Mucosa of rectum (tissue), 2 donors: Measurements from ENCODE around the gene IGFBP5.

Source experiments
- H3K27ac ChIP-seq, 2 donors: one replicate each; pipeline ENCODE4 v1.7.0; 2013; ENCODE audit warnings: inconsistent platforms in 2 of 2, low read depth in 2 of 2, low read length in 2 of 2
- H3K27me3 ChIP-seq, 2 donors: one replicate each; pipeline ENCODE4 v1.7.0; 2013; ENCODE audit warnings: low read length in 2 of 2; ENCODE audit not compliant: control insufficient read depth in 2 of 2, insufficient read depth in 2 of 2
- H3K36me3 ChIP-seq, 2 donors: one replicate each; pipeline ENCODE4 v1.7.0; 2013; ENCODE audit warnings: low read length in 2 of 2; ENCODE audit not compliant: control insufficient read depth in 2 of 2, insufficient read depth in 2 of 2
- H3K4me1 ChIP-seq, 2 donors: one replicate each; pipeline ENCODE4 v1.7.0; 2013; ENCODE audit warnings: low read length in 2 of 2, mild to moderate bottlenecking in 1 of 2; ENCODE audit not compliant: control insufficient read depth in 2 of 2, insufficient read depth in 2 of 2
- H3K4me3 ChIP-seq, 2 donors: one replicate each; pipeline ENCODE4 v1.7.0; 2013; ENCODE audit warnings: low read length in 2 of 2
- H3K9ac ChIP-seq, 2 donors: one replicate each; pipeline ENCODE4 v1.7.0; 2013; ENCODE audit warnings: low read length in 2 of 2, low read depth in 1 of 2, mild to moderate bottlenecking in 1 of 2
- H3K9me3 ChIP-seq, 2 donors: one replicate each; pipeline ENCODE4 v1.7.0; 2013; ENCODE audit warnings: low read length in 2 of 2; ENCODE audit not compliant: control insufficient read depth in 2 of 2
- donor health status: healthy.
- donor health status: Normal muscosa, but diverticular disease.

Gene IGFBP5

DNA sequence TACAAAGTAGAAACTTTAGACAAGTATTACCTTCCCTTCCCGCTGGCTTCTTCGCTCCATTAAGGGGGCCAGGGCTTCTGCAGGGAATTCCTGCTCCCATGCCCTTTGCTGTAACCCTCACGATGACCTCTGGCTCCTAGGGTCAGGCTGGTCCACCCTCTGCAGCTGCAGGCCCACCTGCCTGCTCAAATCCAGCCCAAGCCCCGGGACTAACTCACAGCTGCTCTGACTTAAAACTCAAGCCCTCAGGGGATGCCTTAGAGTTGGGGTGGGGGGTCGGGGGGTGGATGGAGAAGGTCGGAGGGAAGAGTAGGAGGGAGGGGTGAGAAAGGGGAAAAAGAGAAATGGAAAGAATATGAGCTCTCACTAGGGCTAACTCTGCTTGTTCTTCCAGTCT, 4.9 kb downstream of the IGFBP5 start:
- Histone ChIP-seq H3K4me1 (peaks cover 6 to 9% of the 10 kb centered on the region in 2 donors), H3K27ac (peak overlapping the region; percentile 43 to 61), H3K9me3 (no peaks in the 10 kb centered on the region), H3K9ac (no peak overlapping the region), H3K36me3 (peaks cover 0 to 3% of the 10 kb centered on the region in 2 donors), H3K27me3 (peaks cover 31 to 47% of the 10 kb centered on the region in 2 donors), H3K4me3 (no peak overlapping the region)

DNA sequence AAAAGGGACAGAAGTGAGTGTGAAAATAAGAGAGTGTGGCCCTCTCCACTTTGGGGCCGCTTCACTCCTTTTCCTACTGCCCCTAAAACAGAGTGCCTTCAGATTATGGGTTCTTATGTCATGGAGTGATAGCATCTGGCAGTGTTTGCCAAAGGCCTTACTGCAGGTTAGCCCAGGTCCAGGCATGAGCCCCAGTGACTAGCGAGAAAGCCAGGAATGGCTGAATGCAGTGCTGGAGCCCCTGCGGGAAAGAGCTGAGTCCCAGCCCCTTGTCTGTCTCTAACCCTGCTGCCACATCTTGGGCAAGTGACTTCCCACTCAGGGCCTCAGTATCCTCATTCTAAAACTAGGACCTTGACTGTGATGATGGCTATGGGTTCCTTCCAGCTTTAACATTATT, 6.0 kb downstream of the IGFBP5 start:
- no peak overlapping the region for H3K4me3 ChIP-seq
- H3K9me3 ChIP-seq: no peaks in the 10 kb centered on the region
- no peak overlapping the region for H3K9ac ChIP-seq
- peaks cover 28 to 41% of the 10 kb centered on the region in 2 donors for H3K27me3 ChIP-seq
- H3K27ac ChIP-seq: no peak overlapping the region
- peaks cover 6 to 9% of the 10 kb centered on the region in 2 donors for H3K4me1 ChIP-seq
- H3K36me3 ChIP-seq: peaks cover 0 to 3% of the 10 kb centered on the region in 2 donors

DNA sequence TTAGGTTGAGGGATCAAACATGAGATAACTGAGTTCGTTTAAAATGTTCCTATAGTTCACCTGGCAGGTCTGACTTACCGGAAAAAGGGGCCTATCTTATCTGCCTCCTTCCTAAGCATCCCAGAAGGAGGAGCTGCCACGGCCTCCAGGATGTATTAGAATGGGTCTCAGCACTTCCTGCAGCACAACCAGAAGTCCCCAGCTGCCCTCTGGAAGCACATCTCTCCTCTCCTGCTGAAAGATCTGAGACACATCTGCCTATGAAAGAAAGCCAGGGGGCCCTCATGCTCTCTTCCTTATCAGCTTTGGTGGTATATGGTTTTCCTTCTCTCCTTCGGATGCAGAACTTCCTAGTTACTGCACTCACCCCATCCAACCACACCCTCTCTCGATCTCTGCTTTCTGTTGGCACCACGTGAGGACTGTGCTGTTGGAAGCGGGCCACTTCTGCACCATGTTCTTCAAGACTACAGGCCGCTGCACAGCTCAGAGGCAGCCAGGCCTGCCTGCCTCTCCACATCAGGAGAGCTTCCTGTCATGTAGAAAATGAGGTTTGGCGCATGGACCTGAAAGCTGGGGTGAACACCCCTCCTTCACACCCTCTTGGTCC, 6.5 kb downstream of the IGFBP5 start:
- Histone ChIP-seq H3K9me3 (no peaks in the 10 kb centered on the region), H3K27ac (no peak overlapping the region), H3K36me3 (peaks cover 0 to 3% of the 10 kb centered on the region in 2 donors), H3K27me3 (peaks cover 23 to 36% of the 10 kb centered on the region in 2 donors), H3K4me1 (peaks cover 6% of the 10 kb centered on the region in 2 donors), H3K4me3 (no peak overlapping the region), H3K9ac (no peak overlapping the region)

DNA sequence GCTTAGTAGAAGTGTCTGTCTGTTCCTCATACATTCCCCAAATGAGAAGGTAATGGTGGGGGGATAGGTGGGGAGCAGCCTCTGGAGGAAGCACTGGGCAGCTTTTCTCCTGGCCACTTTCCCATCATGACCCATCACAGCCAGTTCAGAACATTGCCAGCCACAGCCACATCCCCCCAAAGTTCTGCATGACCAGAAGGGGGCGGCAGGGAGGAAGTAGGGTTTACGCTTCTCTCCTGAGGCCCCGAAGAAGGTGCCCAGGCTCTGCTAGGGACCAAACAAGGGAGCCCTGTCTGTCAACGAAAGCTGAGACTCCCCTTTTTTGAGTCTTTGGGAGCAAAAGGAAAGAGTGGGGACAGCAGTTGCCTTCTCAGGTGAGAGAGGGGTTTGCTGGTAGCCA, 7.7 kb downstream of the IGFBP5 start:
- Histone ChIP-seq H3K36me3 (peaks cover 0 to 3% of the 10 kb centered on the region in 2 donors), H3K27me3 (peaks cover 18 to 30% of the 10 kb centered on the region in 2 donors), H3K4me3 (no peak overlapping the region), H3K9ac (no peak overlapping the region), H3K9me3 (no peaks in the 10 kb centered on the region), H3K27ac (no peak overlapping the region), H3K4me1 (peaks cover 3 to 4% of the 10 kb centered on the region in 2 donors)

DNA sequence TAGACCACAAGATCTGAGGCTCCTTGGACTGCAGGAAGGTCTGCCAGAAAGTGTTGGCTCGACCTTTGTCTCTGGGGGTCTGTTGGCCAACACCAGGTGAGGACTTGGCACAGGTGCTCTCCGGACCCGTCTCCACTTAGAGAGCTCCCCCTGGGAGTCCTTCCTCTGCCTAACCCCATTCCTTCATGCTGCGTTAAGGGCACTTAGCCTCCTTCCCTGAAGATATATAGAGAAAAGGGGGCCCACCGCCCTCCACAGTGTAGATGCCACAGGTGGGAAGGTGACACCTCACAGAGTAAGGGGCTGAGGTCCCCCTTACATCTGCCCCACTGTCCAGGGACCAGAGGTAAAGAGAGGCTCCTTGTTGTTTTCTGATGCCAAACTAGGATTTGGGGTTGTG, 8.2 kb downstream of the IGFBP5 start:
- H3K9me3 ChIP-seq: no peaks in the 10 kb centered on the region
- H3K27me3 ChIP-seq: peaks cover 14 to 27% of the 10 kb centered on the region in 2 donors
- peaks cover 2 to 3% of the 10 kb centered on the region in 2 donors for H3K4me1 ChIP-seq
- peaks cover 0 to 3% of the 10 kb centered on the region in 2 donors for H3K36me3 ChIP-seq
- H3K27ac ChIP-seq: no peak overlapping the region
- H3K9ac ChIP-seq: no peak overlapping the region
- no peak overlapping the region for H3K4me3 ChIP-seq

DNA sequence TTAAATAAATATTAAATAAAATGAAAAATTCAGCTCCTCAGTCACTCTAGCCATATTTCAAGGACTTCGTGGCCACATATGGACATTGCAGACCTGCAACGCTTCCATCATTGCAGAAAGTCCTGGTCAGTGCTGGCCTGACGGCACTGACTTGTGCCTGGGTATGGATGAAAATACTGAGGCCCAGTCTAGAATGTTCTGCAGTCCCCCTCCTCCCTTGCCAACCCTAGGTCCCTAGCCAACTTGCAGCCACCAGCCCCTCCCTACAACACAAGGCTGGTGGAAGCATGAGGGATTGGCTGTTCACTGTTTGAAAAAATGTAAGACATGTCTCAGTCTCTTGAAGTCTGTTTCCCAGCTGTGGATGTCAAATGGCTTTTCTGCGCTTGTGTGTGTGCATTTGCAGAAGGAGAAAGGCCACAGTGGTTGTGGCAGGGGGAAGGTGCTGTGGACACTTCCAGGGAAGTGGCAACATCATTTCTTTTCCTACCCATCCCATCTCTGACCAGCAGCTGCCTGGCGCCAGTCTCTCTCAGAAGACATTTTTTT, 9.9 kb downstream of the IGFBP5 start:
- Histone ChIP-seq H3K27me3 (peaks cover 13 to 18% of the 10 kb centered on the region in 2 donors), H3K4me1 (peaks cover 0 to 2% of the 10 kb centered on the region in 2 donors), H3K4me3 (no peak overlapping the region), H3K36me3 (peaks cover 0 to 3% of the 10 kb centered on the region in 2 donors), H3K9me3 (no peaks in the 10 kb centered on the region), H3K9ac (no peak overlapping the region), H3K27ac (no peak overlapping the region)

DNA sequence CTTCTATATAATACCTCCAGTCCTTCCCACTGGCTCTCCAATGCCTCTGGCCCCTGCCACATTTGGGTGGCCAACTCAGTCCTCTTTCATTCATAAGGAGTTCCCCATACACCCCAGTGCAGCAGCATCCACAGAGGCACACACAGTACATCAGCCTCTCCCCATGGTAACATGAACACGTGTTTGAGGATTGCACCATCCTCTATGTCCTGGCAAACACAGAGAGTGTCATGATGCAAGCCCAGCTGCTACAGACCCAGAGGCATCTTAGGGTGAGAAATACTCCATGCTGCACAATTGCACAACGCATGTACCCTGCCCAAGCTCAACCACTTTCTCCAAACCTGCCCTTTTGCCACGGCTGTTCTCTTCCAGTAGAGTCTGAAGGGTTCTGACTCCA, 11.5 kb downstream of the IGFBP5 start:
- Histone ChIP-seq H3K36me3 (peaks cover 0 to 3% of the 10 kb centered on the region in 2 donors), H3K9me3 (no peaks in the 10 kb centered on the region), H3K4me3 (no peak overlapping the region), H3K4me1 (peaks cover 0 to 5% of the 10 kb centered on the region in 2 donors), H3K27ac (peak overlapping the region in 1 of 2 donors; percentile 11), H3K9ac (no peak overlapping the region), H3K27me3 (peaks cover 10 to 13% of the 10 kb centered on the region in 2 donors)

DNA sequence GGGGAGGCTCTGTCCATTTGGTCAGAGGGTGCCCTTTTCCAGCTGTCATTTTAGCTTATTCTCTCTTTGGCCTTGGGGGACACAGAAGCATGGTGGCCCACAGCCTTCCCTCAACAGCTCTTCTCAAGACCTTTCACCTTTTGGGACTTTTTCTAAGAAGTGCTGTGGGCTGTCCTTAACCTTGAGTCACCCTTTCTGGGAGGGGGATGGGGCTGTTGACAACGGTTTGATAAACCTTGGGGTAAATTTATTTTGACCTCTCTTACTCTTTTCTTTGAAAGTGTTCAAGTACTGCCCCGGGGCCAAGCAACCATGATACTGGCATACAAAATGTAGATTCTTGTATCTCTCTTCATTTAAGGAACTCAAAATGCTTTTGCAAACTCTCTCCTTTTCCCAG, 13.7 kb downstream of the IGFBP5 start:
- no peaks in the 10 kb centered on the region for H3K36me3 ChIP-seq
- no peak overlapping the region for H3K4me3 ChIP-seq

DNA sequence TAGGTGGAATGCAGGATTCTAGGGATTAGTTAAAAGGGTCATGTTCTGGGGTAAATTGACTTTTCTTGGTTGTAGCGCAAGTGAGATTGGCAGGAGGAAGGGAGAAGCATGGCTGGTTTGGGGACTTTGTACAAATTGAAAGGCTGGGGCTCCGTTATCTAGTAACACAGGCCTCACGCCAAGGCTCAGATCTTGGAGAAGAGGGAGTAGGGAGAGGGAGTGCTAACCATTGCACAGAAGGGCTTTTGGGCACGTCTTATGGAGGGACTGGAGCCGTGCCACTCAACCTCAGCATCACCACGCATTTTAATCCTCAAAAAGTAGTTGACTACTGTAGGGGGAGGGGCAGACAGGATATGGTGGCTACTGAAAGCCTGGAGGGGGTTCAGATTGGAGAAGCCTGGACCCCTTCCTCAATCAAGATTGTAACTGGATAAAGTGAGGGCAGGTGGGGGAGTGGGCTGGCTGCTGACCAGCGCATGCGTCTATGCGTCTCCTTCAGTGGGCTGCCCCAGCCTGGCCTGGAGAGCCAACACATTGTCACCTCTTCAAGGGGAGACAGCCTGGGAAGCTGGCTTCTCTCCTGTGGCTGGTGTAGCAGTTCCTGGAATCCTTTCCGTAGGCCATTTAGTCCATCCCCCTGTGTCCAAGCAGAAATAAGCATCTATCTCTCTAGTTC, 14.3 kb downstream of the IGFBP5 start:
- peaks cover 0 to 3% of the 10 kb centered on the region in 2 donors for H3K4me1 ChIP-seq

More for the DNA sequence above, 13.7 kb downstream of the IGFBP5 start:
- Histone ChIP-seq H3K9ac (no peak overlapping the region), H3K27ac (no peak overlapping the region), H3K9me3 (no peaks in the 10 kb centered on the region), H3K4me1 (peaks cover 0 to 3% of the 10 kb centered on the region in 2 donors), H3K27me3 (peaks cover 4 to 5% of the 10 kb centered on the region in 2 donors)

DNA sequence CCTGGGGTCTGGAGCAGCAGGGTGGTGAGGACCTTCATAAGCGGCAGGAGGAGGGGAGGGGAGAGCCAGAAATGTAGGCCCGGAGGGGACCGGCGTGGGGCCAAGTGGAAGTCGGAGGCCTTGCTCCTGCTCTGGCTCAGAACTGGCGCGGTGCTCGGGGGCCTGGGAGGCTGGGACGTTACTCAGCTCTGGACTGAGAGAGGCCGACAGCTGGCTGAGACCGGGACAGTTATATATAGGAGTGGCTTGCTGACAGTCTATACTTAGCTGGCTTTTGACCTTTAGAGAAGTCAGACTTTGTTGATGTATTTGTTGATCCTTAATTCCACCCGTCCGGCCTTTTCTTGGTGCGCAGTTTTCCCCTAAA, 15.7 kb downstream of the IGFBP5 start:
- H3K27me3 ChIP-seq: no peaks in the 10 kb centered on the region
- H3K4me3 ChIP-seq: no peak overlapping the region
- no peaks in the 10 kb centered on the region for H3K36me3 ChIP-seq
- no peaks in the 10 kb centered on the region for H3K9me3 ChIP-seq
- peak overlapping the region; percentile 9 to 30 for H3K27ac ChIP-seq
- peaks cover 0 to 3% of the 10 kb centered on the region in 2 donors for H3K4me1 ChIP-seq
- no peak overlapping the region for H3K9ac ChIP-seq

More for the DNA sequence above, 14.3 kb downstream of the IGFBP5 start:
- H3K9ac ChIP-seq: no peak overlapping the region
- no peaks in the 10 kb centered on the region for H3K9me3 ChIP-seq
- H3K27ac ChIP-seq: no peak overlapping the region
- peaks cover 2 to 4% of the 10 kb centered on the region in 2 donors for H3K27me3 ChIP-seq
- no peak overlapping the region for H3K4me3 ChIP-seq
- no peaks in the 10 kb centered on the region for H3K36me3 ChIP-seq
